Natural killer cell (primary cell): Measurements from ENCODE around the gene TAL1. TPM values are rescaled to one million over a fixed set of nuclear protein-coding genes. Genes with fewer than 3 reads are reported as not detected.

Source experiments
- ATAC-seq, 3 donors: fragments of 150-1000 bp in 2 of 3; fragments of 200-7000 bp in 1 of 3; cut with Tn5 transposase; 1 replicate in 1 of 3; 2 replicates in 2 of 3; pipeline ENCODE4 v1.10.0; 2021; ENCODE audit warnings: mild to moderate bottlenecking in 2 of 3, moderate library complexity in 2 of 3
- DNase-seq, 2 donors: peaks; one replicate each; pipeline versions ENCODE4 v3.0.0 to v3.0.0-alpha.2; 2013 to 2021; ENCODE audit warnings: mixed read lengths in 1 of 2
- H3K27ac ChIP-seq: one replicate; pipeline ENCODE4 v1.5.1; 2013; ENCODE audit warnings: mild to moderate bottlenecking, low read length
- H3K27me3 ChIP-seq: one replicate; pipeline ENCODE4 v1.6.1; 2013; ENCODE audit warnings: low read length; ENCODE audit not compliant: control insufficient read depth, insufficient read depth
- H3K36me3 ChIP-seq: one replicate; pipeline ENCODE4 v1.6.1; 2013; ENCODE audit warnings: low read length; ENCODE audit not compliant: control insufficient read depth, insufficient read depth
- H3K4me1 ChIP-seq: one replicate; pipeline ENCODE4 v1.6.1; 2013; ENCODE audit warnings: low read length; ENCODE audit not compliant: control insufficient read depth, insufficient read depth
- H3K4me3 ChIP-seq: one replicate; pipeline ENCODE4 v1.5.1; 2013; ENCODE audit warnings: low read length
- H3K9me3 ChIP-seq: one replicate; pipeline ENCODE4 v1.6.1; 2013; ENCODE audit warnings: low read length; ENCODE audit not compliant: control insufficient read depth, insufficient read depth
- H3K27ac Mint-ChIP-seq, 2 donors: one replicate each; pipeline ENCODE4 v1.8.0; 2022; ENCODE audit warnings: mild to moderate bottlenecking in 2 of 2, mixed read lengths in 2 of 2, moderate library complexity in 1 of 2
- H3K27me3 Mint-ChIP-seq, 2 donors: one replicate each; pipeline ENCODE4 v1.8.0; 2022; ENCODE audit warnings: low read depth in 2 of 2, mixed read lengths in 2 of 2
- H3K36me3 Mint-ChIP-seq: one replicate; pipeline ENCODE4 v1.8.0; 2022; ENCODE audit warnings: mixed read lengths
- H3K4me1 Mint-ChIP-seq, 2 donors: one replicate each; pipeline ENCODE4 v1.8.0; 2022; ENCODE audit warnings: mixed read lengths in 2 of 2
- H3K4me3 Mint-ChIP-seq: one replicate; pipeline ENCODE4 v1.8.0; 2022; ENCODE audit warnings: mild to moderate bottlenecking, moderate library complexity, mixed read lengths
- H3K9me3 Mint-ChIP-seq, 2 donors: one replicate each; pipeline ENCODE4 v1.8.0; 2022; ENCODE audit warnings: mixed read lengths in 2 of 2
- WGBS: methylation state at CpG from one replicate; pipeline ENCODE4 v1.1.7; 2013; ENCODE audit warnings: missing lambda C conversion rate; ENCODE audit not compliant: insufficient coverage; 5-methylcytosine and 5-hydroxymethylcytosine counted together
- intact Hi-C: fragments of 100-400 bp; cut with micrococcal nuclease; formaldehyde crosslinking; loops from one replicate; pipeline ENCODE4 v1.14.2; 2022
- total RNA-seq, 4 donors: library from RNA; stranded (reverse); fragments of 120-200 nt in 1 of 4; gene quantifications; one replicate each; pipeline versions ENCODE4 v1.2.3 to v1.2.4, GENCODE V29; 2013 to 2022
- TF ChIP-seq, protein P1 (sequence below): fragments of 200-600 bp; IDR thresholded peaks from one replicate; pipeline ENCODE4 v1.8.0; 2022; ENCODE audit warnings: antibody characterized with exemption

Gene TAL1
- total RNA-seq, 3 donors from 2014 or later (not counting 1 experiment from before 2014, with no cell fraction given), result 0.91 to 6.7 (median 3.5) TPM

DNA sequence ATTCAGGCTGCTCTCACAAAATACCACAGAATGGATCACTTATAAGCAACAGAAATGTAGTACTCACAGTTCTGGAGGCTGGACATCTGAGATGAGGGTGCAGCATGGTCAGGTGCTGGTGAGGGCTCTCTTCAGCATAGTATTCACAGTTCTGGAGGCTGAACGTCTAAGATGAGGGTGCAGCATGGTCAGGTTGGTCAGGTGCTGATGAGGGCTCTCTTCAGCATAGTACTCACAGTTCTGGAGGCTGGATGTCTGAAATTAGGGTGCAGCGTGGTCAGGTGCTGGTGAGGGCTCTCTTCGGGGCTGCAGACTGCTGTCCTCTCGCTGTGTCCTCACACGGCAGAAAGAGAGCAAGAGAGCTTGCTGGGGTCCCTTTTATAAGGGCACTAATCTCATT, 59.2 kb downstream of the TAL1 start:
- Histone ChIP-seq H3K27me3 (peaks cover 2% of the 10 kb centered on the region), H3K9me3 (no peaks in the 10 kb centered on the region), H3K36me3 (no peaks in the 10 kb centered on the region), H3K27ac (no peak overlapping the region), H3K4me3 (no peak overlapping the region), H3K4me1 (no peaks in the 10 kb centered on the region)
- no peaks in the 10 kb centered on the region for H3K36me3 Mint-ChIP-seq
- peaks cover 4 to 9% of the 10 kb centered on the region in 2 donors for H3K4me1 Mint-ChIP-seq
- intact Hi-C loops, result no loop called here
- no peak overlapping the region for H3K27ac Mint-ChIP-seq
- ATAC-seq (no peak), DNase-seq (no peak)
- peaks cover 17 to 43% of the 10 kb centered on the region in 2 donors for H3K27me3 Mint-ChIP-seq
- WGBS, result 84% methylated on average over 5 of the region's 5 CpGs
- no peak overlapping the region for H3K4me3 Mint-ChIP-seq
- H3K9me3 Mint-ChIP-seq, result no peaks in the 10 kb centered on the region
- TF ChIP-seq, protein P1, sequence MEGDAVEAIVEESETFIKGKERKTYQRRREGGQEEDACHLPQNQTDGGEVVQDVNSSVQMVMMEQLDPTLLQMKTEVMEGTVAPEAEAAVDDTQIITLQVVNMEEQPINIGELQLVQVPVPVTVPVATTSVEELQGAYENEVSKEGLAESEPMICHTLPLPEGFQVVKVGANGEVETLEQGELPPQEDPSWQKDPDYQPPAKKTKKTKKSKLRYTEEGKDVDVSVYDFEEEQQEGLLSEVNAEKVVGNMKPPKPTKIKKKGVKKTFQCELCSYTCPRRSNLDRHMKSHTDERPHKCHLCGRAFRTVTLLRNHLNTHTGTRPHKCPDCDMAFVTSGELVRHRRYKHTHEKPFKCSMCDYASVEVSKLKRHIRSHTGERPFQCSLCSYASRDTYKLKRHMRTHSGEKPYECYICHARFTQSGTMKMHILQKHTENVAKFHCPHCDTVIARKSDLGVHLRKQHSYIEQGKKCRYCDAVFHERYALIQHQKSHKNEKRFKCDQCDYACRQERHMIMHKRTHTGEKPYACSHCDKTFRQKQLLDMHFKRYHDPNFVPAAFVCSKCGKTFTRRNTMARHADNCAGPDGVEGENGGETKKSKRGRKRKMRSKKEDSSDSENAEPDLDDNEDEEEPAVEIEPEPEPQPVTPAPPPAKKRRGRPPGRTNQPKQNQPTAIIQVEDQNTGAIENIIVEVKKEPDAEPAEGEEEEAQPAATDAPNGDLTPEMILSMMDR, result no peak

Other genes with a start within 250 kb of the TAL1 start
- gene CYP4X1, start 208.6 kb downstream of the TAL1 start, total RNA-seq, result not detected
- gene CYP4Z1, start 165.0 kb downstream of the TAL1 start, total RNA-seq, result not detected
- not detected for gene CYP4A22, start 94.8 kb downstream of the TAL1 start, total RNA-seq
- under 1 TPM in 1 of 3 donors, not detected in 2; 0.54 TPM for gene PDZK1IP1, start 42.2 kb downstream of the TAL1 start, total RNA-seq
- 1 to 10 TPM; 2.1 to 2.9 (median 2.4) TPM for gene STIL, start 81.9 kb upstream of the TAL1 start, total RNA-seq
- gene CMPK1, start 101.6 kb upstream of the TAL1 start, total RNA-seq, result 10 to 100 TPM; 70.6 to 76.1 (median 74.1) TPM
- gene FOXE3, start 184.1 kb upstream of the TAL1 start, total RNA-seq, result not detected
- gene FOXD2, start 205.8 kb upstream of the TAL1 start, total RNA-seq, result 1 to 10 TPM in 2 of 3 donors, under 1 TPM in 1; 0.49 to 1.4 (median 1.1) TPM